ENCODE measurements around the gene MAD1L1. TPM values are rescaled to one million over a fixed set of nuclear protein-coding genes. Genes with fewer than 3 reads are reported as not detected.

The MAD1L1 gene
- total RNA-seq, 1 donor from 2014 or later, result 57.4 TPM

- no peaks in the 10 kb centered on the region for H3K27me3 ChIP-seq (ENCODE audit: control insufficient read depth, insufficient read depth, low read length)
- DNase-seq (ENCODE audit: low read depth), result no peak
- no peak overlapping the region for H3K4me3 ChIP-seq (ENCODE audit: low read depth, low read length)
- TF ChIP-seq, protein P1, sequence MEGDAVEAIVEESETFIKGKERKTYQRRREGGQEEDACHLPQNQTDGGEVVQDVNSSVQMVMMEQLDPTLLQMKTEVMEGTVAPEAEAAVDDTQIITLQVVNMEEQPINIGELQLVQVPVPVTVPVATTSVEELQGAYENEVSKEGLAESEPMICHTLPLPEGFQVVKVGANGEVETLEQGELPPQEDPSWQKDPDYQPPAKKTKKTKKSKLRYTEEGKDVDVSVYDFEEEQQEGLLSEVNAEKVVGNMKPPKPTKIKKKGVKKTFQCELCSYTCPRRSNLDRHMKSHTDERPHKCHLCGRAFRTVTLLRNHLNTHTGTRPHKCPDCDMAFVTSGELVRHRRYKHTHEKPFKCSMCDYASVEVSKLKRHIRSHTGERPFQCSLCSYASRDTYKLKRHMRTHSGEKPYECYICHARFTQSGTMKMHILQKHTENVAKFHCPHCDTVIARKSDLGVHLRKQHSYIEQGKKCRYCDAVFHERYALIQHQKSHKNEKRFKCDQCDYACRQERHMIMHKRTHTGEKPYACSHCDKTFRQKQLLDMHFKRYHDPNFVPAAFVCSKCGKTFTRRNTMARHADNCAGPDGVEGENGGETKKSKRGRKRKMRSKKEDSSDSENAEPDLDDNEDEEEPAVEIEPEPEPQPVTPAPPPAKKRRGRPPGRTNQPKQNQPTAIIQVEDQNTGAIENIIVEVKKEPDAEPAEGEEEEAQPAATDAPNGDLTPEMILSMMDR (IDR thresholded peaks at IDR 0.05; ENCODE audit: insufficient read depth, low read length, severe bottlenecking), result no peak
- FAIRE-seq, result peak; percentile 79
- no peaks in the 10 kb centered on the region for H3K36me3 ChIP-seq (ENCODE audit: control insufficient read depth, insufficient read depth, low read length)
Observed at GRCh38 chr7:1807821-1808600, 424.7 kb downstream of the MAD1L1 start.

DNA sequence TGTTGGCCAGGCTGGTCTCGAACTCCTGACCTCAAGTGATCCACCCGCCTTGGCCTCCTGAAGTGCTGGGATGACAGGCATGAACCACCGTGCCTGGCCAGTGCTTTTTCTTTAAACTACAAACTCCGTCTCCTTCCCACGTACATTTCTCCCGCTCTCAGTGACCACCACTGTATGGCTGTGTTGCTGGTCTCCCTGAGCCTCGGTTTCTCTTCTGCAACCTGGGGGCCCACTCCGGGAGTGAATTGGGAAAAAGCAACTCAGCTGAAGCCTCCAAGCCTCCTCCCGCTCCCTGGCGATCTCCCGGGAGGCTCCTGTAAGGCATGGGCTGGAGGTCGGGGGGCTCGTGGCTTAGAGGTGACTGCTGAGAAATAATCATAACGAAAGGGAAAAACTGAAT lies 426.4 kb downstream of the MAD1L1 start:
- no peaks in the 10 kb centered on the region for H3K27me3 ChIP-seq (ENCODE audit: control insufficient read depth, insufficient read depth, low read length)
- H3K36me3 ChIP-seq (ENCODE audit: control insufficient read depth, insufficient read depth, low read length), result no peaks in the 10 kb centered on the region
- FAIRE-seq (no peak), DNase-seq (ENCODE audit: low read depth) (no peak)
- TF ChIP-seq, protein P1 (IDR thresholded peaks at IDR 0.05; ENCODE audit: insufficient read depth, low read length, severe bottlenecking), result no peak
- no peak overlapping the region for H3K4me3 ChIP-seq (ENCODE audit: low read depth, low read length)

- no peaks in the 10 kb centered on the region for H3K36me3 ChIP-seq (ENCODE audit: control insufficient read depth, insufficient read depth, low read length)
- H3K27me3 ChIP-seq (ENCODE audit: control insufficient read depth, insufficient read depth, low read length), result no peaks in the 10 kb centered on the region
- DNase-seq (ENCODE audit: low read depth) (no peak), FAIRE-seq (no peak)
- no peak overlapping the region for H3K4me3 ChIP-seq (ENCODE audit: low read depth, low read length)
- TF ChIP-seq, protein P1 (IDR thresholded peaks at IDR 0.05; ENCODE audit: insufficient read depth, low read length, severe bottlenecking), result no peak
Observed at GRCh38 chr7:1804310-1804709, 428.4 kb downstream of the MAD1L1 start.

DNA sequence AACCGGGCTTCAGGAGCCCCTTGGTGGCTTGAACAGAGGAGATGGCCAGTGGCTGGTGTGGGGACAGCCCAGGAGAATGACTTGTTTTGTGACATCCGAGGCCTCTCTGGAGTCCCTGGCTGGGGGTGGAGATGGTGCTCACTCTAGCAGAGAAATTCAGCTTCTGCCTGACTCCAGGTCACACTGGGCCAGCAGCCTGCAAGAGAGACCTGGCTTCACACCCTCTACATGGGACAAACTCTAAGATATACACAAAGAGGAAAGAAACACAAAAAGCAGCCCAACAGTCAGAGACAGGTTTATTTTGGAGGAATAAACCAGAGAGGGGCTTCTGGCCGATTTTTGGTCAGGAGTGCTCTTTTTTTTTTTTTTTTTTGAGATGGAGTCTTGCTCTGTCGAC lies 429.8 kb downstream of the MAD1L1 start:
- no peak for DNase-seq (ENCODE audit: low read depth)
- no peak for FAIRE-seq
- Histone ChIP-seq H3K4me3 (ENCODE audit: low read depth, low read length) (no peak overlapping the region), H3K36me3 (ENCODE audit: control insufficient read depth, insufficient read depth, low read length) (no peaks in the 10 kb centered on the region), H3K27me3 (ENCODE audit: control insufficient read depth, insufficient read depth, low read length) (no peaks in the 10 kb centered on the region)
- TF ChIP-seq, protein P1 (IDR thresholded peaks at IDR 0.05; ENCODE audit: insufficient read depth, low read length, severe bottlenecking), result no peak

GRCh38 chr7:1800902-1801301 lies 431.8 kb downstream of the MAD1L1 start:
- TF ChIP-seq, protein P1 (IDR thresholded peaks at IDR 0.05; ENCODE audit: insufficient read depth, low read length, severe bottlenecking), result no peak
- Histone ChIP-seq H3K36me3 (ENCODE audit: control insufficient read depth, insufficient read depth, low read length) (no peaks in the 10 kb centered on the region), H3K4me3 (ENCODE audit: low read depth, low read length) (no peak overlapping the region), H3K27me3 (ENCODE audit: control insufficient read depth, insufficient read depth, low read length) (no peaks in the 10 kb centered on the region)
- no peak for DNase-seq (ENCODE audit: low read depth)
- FAIRE-seq, result no peak

DNA sequence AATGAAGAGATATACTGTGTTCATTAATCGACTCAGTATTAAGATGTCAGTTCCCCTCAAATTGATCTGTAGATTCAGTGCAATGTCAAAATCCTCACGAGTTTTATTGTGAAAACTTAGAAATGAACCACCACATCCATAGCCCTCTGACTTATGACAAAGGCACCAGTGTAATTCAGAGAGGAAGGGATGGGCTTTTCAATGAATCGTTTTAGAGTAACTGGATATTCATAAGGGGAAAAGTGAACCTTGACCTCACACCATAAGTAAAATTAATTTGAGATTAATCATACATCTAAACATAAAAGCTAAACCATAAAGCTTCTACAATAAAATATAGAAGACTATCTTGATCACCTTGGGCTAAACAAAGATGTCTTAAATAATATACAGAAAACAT lies 434.6 kb downstream of the MAD1L1 start:
- TF ChIP-seq, protein P1 (IDR thresholded peaks at IDR 0.05; ENCODE audit: insufficient read depth, low read length, severe bottlenecking), result no peak
- Histone ChIP-seq H3K4me3 (ENCODE audit: low read depth, low read length) (no peak overlapping the region), H3K27me3 (ENCODE audit: control insufficient read depth, insufficient read depth, low read length) (no peaks in the 10 kb centered on the region), H3K36me3 (ENCODE audit: control insufficient read depth, insufficient read depth, low read length) (no peaks in the 10 kb centered on the region)
- DNase-seq (ENCODE audit: low read depth), result no peak
- no peak for FAIRE-seq

All from bronchial epithelial cell (primary cell).